Left cardiac atrium (tissue), 4 donors: Measurements from ENCODE around the gene TRAPPC2L. TPM values are rescaled to one million over a fixed set of nuclear protein-coding genes. Genes with fewer than 3 reads are reported as not detected.

ENCODE experiments used
- ATAC-seq, 2 donors: fragments of 200-7000 bp; cut with Tn5 transposase; one replicate each; pipeline ENCODE4 v1.9.1; 2020; ENCODE audit warnings: mild to moderate bottlenecking in 2 of 2, moderate library complexity in 2 of 2
- DNase-seq: peaks from one replicate; pipeline ENCODE4 v3.0.0-alpha.2; 2020
- intact Hi-C, 2 donors: fragments of 100-400 bp; cut with DNase I; formaldehyde crosslinking; loops; one replicate each; pipeline versions ENCODE4 v1.14.1 to v1.15.1; 2022 to 2023
- total RNA-seq, 2 donors: library from RNA; stranded (reverse); fragmentation: NEBNext Ultra II Directional; extraction: Animal tissue kit (Norgen Biotek cat#: 25700); gene quantifications; one replicate each; pipeline ENCODE4 v1.2.1, GENCODE V29; 2021
- donor health status: DM: no; HTN: yes; CAD: no.
- donor health status: DM: no; HTN: yes; CAD: no; lungs with severe emphysema.
- donor health status: DM: yes; HTN: yes; CAD: no.
- donor health status: Dilated cardiomyopathy.

The TRAPPC2L gene
- total RNA-seq, 2 donors from 2014 or later, result 46.0 to 54.3 TPM

GRCh38 chr16:88834670-88835069 is 22.3 kb upstream of the TRAPPC2L start:
- intact Hi-C loops, result no loop called here
- DNase-seq, result no peak

GRCh38 chr16:88835383-88835782 is 21.5 kb upstream of the TRAPPC2L start:
- peak; percentile 20 to 31 for ATAC-seq
- intact Hi-C loops, result no loop called here
- DNase-seq, result peak; percentile 46

More at GRCh38 chr16:88834670-88835069, 22.3 kb upstream of the TRAPPC2L start:
- no peak for ATAC-seq

- intact Hi-C loops, result no loop called here
- DNase-seq, result no peak
- ATAC-seq, result no peak
These were observed 21.1 kb upstream of the TRAPPC2L start for GRCh38 chr16:88835818-88836217.

GRCh38 chr16:88836791-88837190 is 20.1 kb upstream of the TRAPPC2L start:
- no peak for ATAC-seq
- intact Hi-C loops, result no loop called here

GRCh38 chr16:88837806-88838205 is 19.1 kb upstream of the TRAPPC2L start:
- ATAC-seq (no peak), DNase-seq (no peak)
- intact Hi-C loops, result no loop called here

More at GRCh38 chr16:88836791-88837190, 20.1 kb upstream of the TRAPPC2L start:
- DNase-seq, result no peak

GRCh38 chr16:88838566-88838965 is 18.4 kb upstream of the TRAPPC2L start:
- ATAC-seq, result no peak
- no peak for DNase-seq
- intact Hi-C loops, result no loop called here

GRCh38 chr16:88839026-88839529 is 17.8 kb upstream of the TRAPPC2L start:
- no peak for DNase-seq
- intact Hi-C loops, result no loop called here
- ATAC-seq, result no peak

- ATAC-seq (no peak), DNase-seq (no peak)
- intact Hi-C loops, result no loop called here
These were observed 17.0 kb upstream of the TRAPPC2L start for GRCh38 chr16:88839745-88840599.

- ATAC-seq (no peak), DNase-seq (no peak)
- intact Hi-C loops, result no loop called here
These were observed 16.2 kb upstream of the TRAPPC2L start for GRCh38 chr16:88840600-88841215.

- intact Hi-C loops, result no loop called here
- no peak for DNase-seq
- ATAC-seq, result no peak
These were observed 15.2 kb upstream of the TRAPPC2L start for GRCh38 chr16:88841521-88842307.

GRCh38 chr16:88842308-88842756 is 14.6 kb upstream of the TRAPPC2L start:
- intact Hi-C loops, result no loop called here
- ATAC-seq (no peak), DNase-seq (no peak)

GRCh38 chr16:88842806-88843205 is 14.1 kb upstream of the TRAPPC2L start:
- intact Hi-C loops, result no loop called here
- ATAC-seq (no peak), DNase-seq (no peak)

- no peak for DNase-seq
- ATAC-seq, result no peak
- intact Hi-C loops, result no loop called here
These were observed 13.7 kb upstream of the TRAPPC2L start for GRCh38 chr16:88843256-88843655.

- no peak for ATAC-seq
- intact Hi-C loops, result no loop called here
- no peak for DNase-seq
These were observed 12.4 kb upstream of the TRAPPC2L start for GRCh38 chr16:88844419-88845036.

- ATAC-seq (no peak), DNase-seq (no peak)
- intact Hi-C loops, result no loop called here
These were observed 10.8 kb upstream of the TRAPPC2L start for GRCh38 chr16:88846088-88846487.

- ATAC-seq (no peak), DNase-seq (no peak)
- intact Hi-C loops, result no loop called here
These were observed 9.3 kb upstream of the TRAPPC2L start for GRCh38 chr16:88847654-88848053.

GRCh38 chr16:88848557-88848956 is 8.4 kb upstream of the TRAPPC2L start:
- intact Hi-C loops, result no loop called here
- DNase-seq (no peak), ATAC-seq (no peak)

- intact Hi-C loops, result no loop called here
- ATAC-seq, result no peak
These were observed 6.3 kb upstream of the TRAPPC2L start for GRCh38 chr16:88850531-88851199.

GRCh38 chr16:88851616-88852015 is 5.3 kb upstream of the TRAPPC2L start:
- ATAC-seq, result no peak
- intact Hi-C loops, result no loop called here
- DNase-seq, result no peak

More at GRCh38 chr16:88850531-88851199, 6.3 kb upstream of the TRAPPC2L start:
- no peak for DNase-seq
